Suprapubic skin (tissue), 4 donors: ENCODE measurements around the gene NFATC2. TPM values are rescaled to one million over a fixed set of nuclear protein-coding genes. Genes with fewer than 3 reads are reported as not detected.

ENCODE experiments used
- DNase-seq, 2 donors: peaks; one replicate each; pipeline ENCODE4 v3.0.0-alpha.2; 2019; ENCODE audit warnings: low spot score in 2 of 2
- H3K27ac ChIP-seq: fragments of 200-600 bp; sonication (generic); one replicate; pipeline ENCODE4 v1.5.1; 2019
- H3K27me3 ChIP-seq: fragments of 200-600 bp; sonication (generic); one replicate; pipeline ENCODE4 v1.5.1; 2019
- H3K36me3 ChIP-seq: fragments of 200-600 bp; sonication (generic); one replicate; pipeline ENCODE4 v1.5.1; 2019
- H3K4me1 ChIP-seq: fragments of 200-600 bp; sonication (generic); one replicate; pipeline ENCODE4 v1.5.1; 2019
- H3K4me3 ChIP-seq: fragments of 200-600 bp; sonication (generic); one replicate; pipeline ENCODE4 v1.5.1; 2019; ENCODE audit warnings: mild to moderate bottlenecking
- H3K9me3 ChIP-seq: fragments of 200-600 bp; sonication (generic); one replicate; pipeline ENCODE4 v1.5.1; 2019
- CTCF ChIP-seq, 2 donors: fragments of 200-600 bp in 1 of 2; fragments of 450-650 bp in 1 of 2; sonication (generic) in 1 of 2; IDR thresholded peaks; one replicate each; pipeline ENCODE4 v1.5.1; 2016 to 2019; ENCODE audit warnings: antibody characterized with exemption in 2 of 2, mild to moderate bottlenecking in 1 of 2, moderate library complexity in 1 of 2
- EP300 ChIP-seq: sonication (generic); formaldehyde crosslinking; IDR thresholded peaks from one replicate; pipeline ENCODE4 v1.6.1; 2017; ENCODE audit warnings: antibody characterized with exemption
- POLR2A ChIP-seq, 2 donors: fragments of 450-650 bp; IDR thresholded peaks; one replicate each; pipeline ENCODE4 v1.6.1; 2017; ENCODE audit warnings: antibody characterized with exemption in 2 of 2, mild to moderate bottlenecking in 2 of 2, moderate library complexity in 2 of 2
- POLR2AphosphoS5 ChIP-seq, 3 donors: sonication (generic); formaldehyde crosslinking; IDR thresholded peaks; one replicate each; pipeline ENCODE4 v1.6.1; 2017; ENCODE audit warnings: antibody characterized with exemption in 3 of 3
- WGBS: methylation state at CpG from one replicate; pipeline ENCODE4 v1.1.5; 2018; 5-methylcytosine and 5-hydroxymethylcytosine counted together
- total RNA-seq, 4 donors: library from RNA; depleted of rRNA; stranded (reverse); fragments of >200 nt; gene quantifications; one replicate each; pipeline ENCODE4 v1.1.0, GENCODE V29; 2016

Gene NFATC2
- total RNA-seq, 4 donors from 2014 or later: 5.4 to 15.7 (median 8.4) TPM

- H3K36me3 ChIP-seq: no peaks in the 10 kb centered on the region
Observed at GRCh38 chr20:51563486-51564332, 21.2 kb upstream of the NFATC2 start.

DNA sequence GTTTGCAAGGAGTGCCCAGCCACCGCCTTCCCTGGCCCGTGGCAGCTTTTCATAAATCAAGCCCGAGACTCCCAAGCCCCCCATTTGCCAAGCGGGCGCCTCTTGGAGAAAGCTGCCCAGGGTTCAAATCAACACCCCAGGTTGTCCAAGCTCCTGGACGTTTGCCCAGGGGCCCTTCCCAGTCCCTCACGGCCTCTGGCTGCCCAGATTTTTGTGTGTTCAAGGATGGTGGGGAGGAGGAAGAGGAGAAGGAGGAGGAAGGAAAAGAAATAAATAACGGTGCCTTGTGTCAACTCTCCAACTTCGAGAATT lies 20.6 kb upstream of the NFATC2 start:
- 0% methylated on average over 9 of the region's 9 CpGs for WGBS
- H3K4me1 ChIP-seq: peaks cover 47% of the 10 kb centered on the region
- H3K4me3 ChIP-seq: peak overlapping the region; percentile 56
- TF ChIP-seq CTCF (IDR thresholded peaks at IDR 0.05) (no peak), EP300 (no peak), POLR2AphosphoS5 (IDR thresholded peaks at IDR 0.05) (no peak), POLR2A (IDR thresholded peaks at IDR 0.05) (no peak)
- no peak for DNase-seq
- H3K9me3 ChIP-seq: no peaks in the 10 kb centered on the region
- H3K27me3 ChIP-seq: peaks cover 36% of the 10 kb centered on the region
- no peaks in the 10 kb centered on the region for H3K36me3 ChIP-seq
- H3K27ac ChIP-seq: peak overlapping the region; percentile 89

More at GRCh38 chr20:51563486-51564332, 21.2 kb upstream of the NFATC2 start:
- peak overlapping the region; percentile 56 for H3K4me3 ChIP-seq
- H3K4me1 ChIP-seq: peaks cover 47% of the 10 kb centered on the region
- H3K27ac ChIP-seq: peak overlapping the region; percentile 89
- H3K9me3 ChIP-seq: no peaks in the 10 kb centered on the region
- WGBS: 27% methylated on average over 14 of the region's 15 CpGs
- TF ChIP-seq POLR2AphosphoS5 (IDR thresholded peaks at IDR 0.05) (no peak), CTCF (IDR thresholded peaks at IDR 0.05) (no peak), POLR2A (IDR thresholded peaks at IDR 0.05) (no peak), EP300 (no peak)
- peaks cover 35% of the 10 kb centered on the region for H3K27me3 ChIP-seq
- DNase-seq: peak in 1 of 2 donors; percentile 82

GRCh38 chr20:51562332-51563173 lies 20.0 kb upstream of the NFATC2 start:
- Histone ChIP-seq H3K27me3 (peaks cover 41% of the 10 kb centered on the region), H3K4me1 (peaks cover 47% of the 10 kb centered on the region)
- under 1% methylated on average over 53 of the region's 76 CpGs for WGBS

DNA sequence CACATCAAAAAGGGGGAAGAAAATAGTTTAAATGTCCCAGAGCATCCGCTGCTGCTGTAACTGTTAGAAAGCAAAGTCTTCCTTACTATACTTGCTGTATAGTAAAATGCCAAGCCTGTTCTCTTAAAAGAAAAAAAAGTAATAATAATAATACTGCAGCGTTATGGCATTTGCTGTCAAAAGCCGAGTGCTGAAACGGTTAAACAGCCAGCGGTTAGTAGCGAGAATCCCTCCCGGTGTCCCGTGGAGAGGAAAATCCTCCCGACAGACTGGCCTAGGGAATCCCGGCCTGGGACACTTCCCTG lies 19.5 kb upstream of the NFATC2 start:
- Histone ChIP-seq H3K9me3 (no peaks in the 10 kb centered on the region), H3K36me3 (no peaks in the 10 kb centered on the region), H3K4me3 (peak overlapping the region; percentile 56), H3K4me1 (peaks cover 47% of the 10 kb centered on the region), H3K27ac (peak overlapping the region; percentile 89), H3K27me3 (peaks cover 41% of the 10 kb centered on the region)
- WGBS: 1% methylated on average over 10 of the region's 10 CpGs
- no peak for TF ChIP-seq POLR2A (IDR thresholded peaks at IDR 0.05)
- TF ChIP-seq EP300: no peak
- TF ChIP-seq POLR2AphosphoS5 (IDR thresholded peaks at IDR 0.05): no peak
- no peak for TF ChIP-seq CTCF (IDR thresholded peaks at IDR 0.05)
- DNase-seq: peak in 1 of 2 donors; percentile 71

More at GRCh38 chr20:51562332-51563173, 20.0 kb upstream of the NFATC2 start:
- TF ChIP-seq POLR2A (IDR thresholded peaks at IDR 0.05) (peak in 1 of 2 donors; percentile 84), CTCF (IDR thresholded peaks at IDR 0.05) (no peak), POLR2AphosphoS5 (IDR thresholded peaks at IDR 0.05) (peak in 2 of 3 donors; percentile 55 to 63)
- no peaks in the 10 kb centered on the region for H3K9me3 ChIP-seq
- H3K4me3 ChIP-seq: peak overlapping the region; percentile 56
- peak overlapping the region; percentile 89 for H3K27ac ChIP-seq
- no peaks in the 10 kb centered on the region for H3K36me3 ChIP-seq
- DNase-seq: peak; percentile 88
